OCI-LY7 (cell line): ENCODE measurements around the gene PRKN. TPM values are rescaled to one million over a fixed set of nuclear protein-coding genes. Genes with fewer than 3 reads are reported as not detected.

Source experiments
- BruUV-seq: library from RNA; stranded (reverse); fragments of 400-500 nt; replicated peaks from 2 replicates; lab custom pipeline; 2021; lab: Mats Ljungman, UMichigan
- CTCF ChIA-PET: fragments of 300-600 bp; sonication (Branson Sonifier 250); formaldehyde crosslinking; loops from one replicate; lab custom pipeline; 2022; ENCODE audit warnings: antibody characterized with exemption; ENCODE audit not compliant: unreplicated experiment; lab: Charles Lee
- POLR2A ChIA-PET: fragments of 300-600 bp; sonication (Branson Sonifier 250); formaldehyde crosslinking; loops from one replicate; lab custom pipeline; 2022; ENCODE audit warnings: antibody characterized with exemption; lab: Charles Lee
- DNase-seq: peaks from one replicate; pipeline ENCODE4 v3.0.0-alpha.2; 2015; ENCODE audit warnings: low spot score
- H2AFZ ChIP-seq: fragments of 200-600 bp; sonication (generic), shearing (Covaris generic); 2 replicates; pipeline ENCODE4 v1.6.1; 2014; ENCODE audit warnings: mild to moderate bottlenecking, antibody characterized with exemption, low read length, moderate library complexity
- H3K27ac ChIP-seq: fragments of 200-600 bp; sonication (generic); 2 replicates; pipeline ENCODE4 v1.5.1; 2014; ENCODE audit warnings: mixed run types, low read depth, mild to moderate bottlenecking, moderate library complexity, low read length, inconsistent platforms; ENCODE audit not compliant: poor library complexity, severe bottlenecking
- H3K36me3 ChIP-seq: fragments of 200-600 bp; sonication (generic); 2 replicates; pipeline ENCODE4 v1.6.1; 2014; ENCODE audit warnings: mild to moderate bottlenecking, antibody characterized with exemption, low read length, moderate library complexity, mixed read lengths; ENCODE audit not compliant: insufficient read depth
- H3K4me1 ChIP-seq: fragments of 200-600 bp; sonication (generic); 2 replicates; pipeline ENCODE4 v1.5.1; 2014; ENCODE audit warnings: mild to moderate bottlenecking, low read length; ENCODE audit not compliant: insufficient read depth, poor library complexity, severe bottlenecking
- H3K4me2 ChIP-seq: fragments of 200-600 bp; sonication (generic); 2 replicates; pipeline ENCODE4 v1.6.1; 2014; ENCODE audit warnings: mild to moderate bottlenecking, low read length
- H3K4me3 ChIP-seq: fragments of 200-600 bp; sonication (generic); 2 replicates; pipeline ENCODE4 v1.5.1; 2014; ENCODE audit warnings: mild to moderate bottlenecking, low read depth, low read length; ENCODE audit not compliant: poor library complexity, severe bottlenecking
- H3K79me2 ChIP-seq: fragments of 200-600 bp; sonication (generic); 2 replicates; pipeline ENCODE4 v1.6.1; 2016; ENCODE audit warnings: low read depth, mild to moderate bottlenecking, low read length, moderate library complexity, mixed read lengths; ENCODE audit not compliant: insufficient read depth
- H3K9me2 ChIP-seq: fragments of 200-600 bp; sonication (generic); 2 replicates; pipeline ENCODE4 v1.6.1; 2016; ENCODE audit warnings: mild to moderate bottlenecking, low read length, mixed read lengths; ENCODE audit not compliant: insufficient read depth
- H3K9me3 ChIP-seq: fragments of 200-600 bp; sonication (generic); 2 replicates; pipeline ENCODE4 v1.6.1; 2014; ENCODE audit warnings: mild to moderate bottlenecking, mixed run types, low read length, mixed read lengths
- H4K20me1 ChIP-seq: fragments of 200-600 bp; sonication (generic); 2 replicates; pipeline ENCODE4 v1.6.1; 2014; ENCODE audit warnings: mild to moderate bottlenecking, antibody characterized with exemption, low read length, moderate library complexity, mixed read lengths; ENCODE audit not compliant: insufficient read depth
- EZH2phosphoT487 ChIP-seq: fragments of 200-600 bp; sonication (generic); IDR thresholded peaks from 2 replicates; pipeline ENCODE4 v1.6.1; 2018; ENCODE audit warnings: low read depth, borderline replicate concordance, mild to moderate bottlenecking, mixed run types, antibody characterized with exemption, low read length, moderate library complexity, mixed read lengths
- intact Hi-C: fragments of 100-400 bp; cut with micrococcal nuclease; formaldehyde crosslinking; loops from one replicate; pipeline ENCODE4 v1.10.0; 2022; ENCODE audit not compliant: unreplicated experiment
- total RNA-seq, 2 experiments: library from RNA; depleted of rRNA in 1 of 2; stranded (reverse); fragments of >200 nt in 1 of 2; shearing (Covaris generic) in 1 of 2; gene quantifications; 2 replicates each; pipeline ENCODE4 v1.2.3, GENCODE V29; 2014 to 2022
- TF ChIP-seq, protein P1 (sequence below): fragments of 200-600 bp; sonication (generic); conservative IDR thresholded peaks from 2 replicates; pipeline ENCODE4 v1.5.1; 2014; ENCODE audit warnings: mild to moderate bottlenecking, antibody characterized with exemption, low read length, moderate library complexity, mixed read lengths

The PRKN gene
- total RNA-seq, 2 experiments from 2014 or later = 1.3 to 2.0 TPM

GRCh38 chr6:161963634-161964234 lies 763.8 kb downstream of the PRKN start:
- ChIA-PET POLR2A (interaction anchor here (0.7 kb wide), 1 partner anchor 57 kb away, joined by 3 read pairs; no protein-coding TSS in a partner anchor), CTCF (no interaction called here)
- DNase-seq = no peak
- Histone ChIP-seq H3K9me2 (no peaks in the 10 kb centered on the region), H4K20me1 (no peaks in the 10 kb centered on the region), H3K4me2 (no peak overlapping the region), H3K4me1 (no peaks in the 10 kb centered on the region), H3K9me3 (no peaks in the 10 kb centered on the region), H3K4me3 (no peak overlapping the region), H3K36me3 (no peaks in the 10 kb centered on the region), H2AFZ (no peak overlapping the region), H3K79me2 (no peaks in the 10 kb centered on the region), H3K27ac (no peak overlapping the region)
- no TSS peak for BruUV-seq
- intact Hi-C loops = no loop called here
- TF ChIP-seq, protein P1, sequence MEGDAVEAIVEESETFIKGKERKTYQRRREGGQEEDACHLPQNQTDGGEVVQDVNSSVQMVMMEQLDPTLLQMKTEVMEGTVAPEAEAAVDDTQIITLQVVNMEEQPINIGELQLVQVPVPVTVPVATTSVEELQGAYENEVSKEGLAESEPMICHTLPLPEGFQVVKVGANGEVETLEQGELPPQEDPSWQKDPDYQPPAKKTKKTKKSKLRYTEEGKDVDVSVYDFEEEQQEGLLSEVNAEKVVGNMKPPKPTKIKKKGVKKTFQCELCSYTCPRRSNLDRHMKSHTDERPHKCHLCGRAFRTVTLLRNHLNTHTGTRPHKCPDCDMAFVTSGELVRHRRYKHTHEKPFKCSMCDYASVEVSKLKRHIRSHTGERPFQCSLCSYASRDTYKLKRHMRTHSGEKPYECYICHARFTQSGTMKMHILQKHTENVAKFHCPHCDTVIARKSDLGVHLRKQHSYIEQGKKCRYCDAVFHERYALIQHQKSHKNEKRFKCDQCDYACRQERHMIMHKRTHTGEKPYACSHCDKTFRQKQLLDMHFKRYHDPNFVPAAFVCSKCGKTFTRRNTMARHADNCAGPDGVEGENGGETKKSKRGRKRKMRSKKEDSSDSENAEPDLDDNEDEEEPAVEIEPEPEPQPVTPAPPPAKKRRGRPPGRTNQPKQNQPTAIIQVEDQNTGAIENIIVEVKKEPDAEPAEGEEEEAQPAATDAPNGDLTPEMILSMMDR = no peak
- no peak for TF ChIP-seq EZH2phosphoT487

- H3K9me3 ChIP-seq = no peaks in the 10 kb centered on the region
- ChIA-PET POLR2A (no interaction called here), CTCF (no interaction called here)
- H3K4me1 ChIP-seq = no peaks in the 10 kb centered on the region
- H3K4me3 ChIP-seq = no peak overlapping the region
- no peaks in the 10 kb centered on the region for H3K79me2 ChIP-seq
- no peaks in the 10 kb centered on the region for H4K20me1 ChIP-seq
- H3K36me3 ChIP-seq = no peaks in the 10 kb centered on the region
- H2AFZ ChIP-seq = no peak overlapping the region
- H3K9me2 ChIP-seq = no peaks in the 10 kb centered on the region
- no peak overlapping the region for H3K4me2 ChIP-seq
- BruUV-seq = no TSS peak
- intact Hi-C loops = no loop called here
- TF ChIP-seq, protein P1 = no peak
- TF ChIP-seq EZH2phosphoT487 = no peak
- no peak for DNase-seq
- no peak overlapping the region for H3K27ac ChIP-seq
Measured at GRCh38 chr6:161963181-161963580, 764.4 kb downstream of the PRKN start.

GRCh38 chr6:161961796-161962195 lies 765.8 kb downstream of the PRKN start:
- no peaks in the 10 kb centered on the region for H4K20me1 ChIP-seq
- no peak for TF ChIP-seq EZH2phosphoT487
- TF ChIP-seq, protein P1 = no peak
- H2AFZ ChIP-seq = no peak overlapping the region
- intact Hi-C loops = no loop called here
- no peak overlapping the region for H3K4me3 ChIP-seq
- H3K36me3 ChIP-seq = no peaks in the 10 kb centered on the region
- H3K79me2 ChIP-seq = no peaks in the 10 kb centered on the region
- no peaks in the 10 kb centered on the region for H3K9me2 ChIP-seq
- ChIA-PET POLR2A (no interaction called here), CTCF (no interaction called here)
- no TSS peak for BruUV-seq
- no peaks in the 10 kb centered on the region for H3K9me3 ChIP-seq
- no peak for DNase-seq
- H3K4me2 ChIP-seq = no peak overlapping the region
- no peak overlapping the region for H3K27ac ChIP-seq
- H3K4me1 ChIP-seq = no peaks in the 10 kb centered on the region
